A549 (cell line): Measurements from ENCODE around the gene CEND1. TPM values are rescaled to one million over a fixed set of nuclear protein-coding genes. Genes with fewer than 3 reads are reported as not detected.

ENCODE experiments used
- ATAC-seq, 2 experiments: fragments of 200-7000 bp in 1 of 2; fragments of >200 bp in 1 of 2; cut with Nextera tagmentation in 1 of 2; cut with Tn5 transposase in 1 of 2; 3 replicates each; pipeline versions ENCODE4 v1.8.0 to v1.9.1; 2018 to 2020; ENCODE audit warnings: mild to moderate bottlenecking in 1 of 2, moderate library complexity in 1 of 2
- CTCF ChIA-PET: fragments of 300-600 bp; sonication (Branson Sonifier 250); formaldehyde crosslinking; extraction: SDS; loops from one replicate; lab custom pipeline; 2021; ENCODE audit warnings: antibody characterized with exemption, inconsistent platforms; lab: Yijun Ruan, JAX
- POLR2A ChIA-PET: fragments of 350-600 bp; formaldehyde crosslinking; extraction: SDS; loops from one replicate; lab custom pipeline; 2021; ENCODE audit warnings: antibody characterized with exemption, inconsistent platforms; lab: Yijun Ruan, JAX
- DNase-seq, 2 experiments: peaks; one replicate each; pipeline versions ENCODE4 v3.0.0 to v3.0.0-alpha.2; 2011 to 2016; ENCODE audit warnings: low read depth in 1 of 2, low spot score in 1 of 2
- FAIRE-seq: peaks from 2 replicates; lab custom pipeline; 2011; peaks lifted over from hg19 to GRCh38; lab: Jason Lieb, UNC
- H3K27ac ChIP-seq, 2 experiments: fragments of >200 bp; sonication (Bioruptor Twin); formaldehyde crosslinking; 3 replicates each; pipeline ENCODE4 v1.5.1; 2016 to 2017
- H3K4me1 ChIP-seq: fragments of >200 bp; sonication (Bioruptor Twin); formaldehyde crosslinking; 3 replicates; pipeline ENCODE4 v1.6.1; 2016
- H3K4me2 ChIP-seq: fragments of >200 bp; sonication (Bioruptor Twin); formaldehyde crosslinking; 3 replicates; pipeline ENCODE4 v1.6.1; 2016
- H3K4me3 ChIP-seq: fragments of >200 bp; sonication (Bioruptor Twin); formaldehyde crosslinking; 3 replicates; pipeline ENCODE4 v1.5.1; 2016
- H3K9me3 ChIP-seq: fragments of >200 bp; sonication (Bioruptor Twin); formaldehyde crosslinking; 3 replicates; pipeline ENCODE4 v1.6.1; 2016
- BCL3 ChIP-seq: fragments of >200 bp; sonication (Bioruptor Twin); formaldehyde crosslinking; IDR thresholded peaks from 3 replicates; pipeline ENCODE4 v1.6.1; 2016
- BHLHE40 ChIP-seq: IDR thresholded peaks from 2 replicates; pipeline ENCODE4 v1.6.1; 2012; ENCODE audit warnings: low read depth, low read length, inconsistent platforms
- CBX8 ChIP-seq: fragments of 200-600 bp; sonication (generic); IDR thresholded peaks from 2 replicates; pipeline ENCODE4 v1.6.1; 2016
- CHD4 ChIP-seq: fragments of 200-600 bp; sonication (generic); IDR thresholded peaks from 2 replicates; pipeline ENCODE4 v1.6.1; 2016; ENCODE audit warnings: antibody characterized with exemption, mild to moderate bottlenecking, borderline replicate concordance
- E2F6 ChIP-seq: IDR thresholded peaks from 2 replicates; pipeline ENCODE4 v1.6.1; 2012; ENCODE audit warnings: low read depth, borderline replicate concordance
- EHF ChIP-seq: fragments of 250-450 bp; sonication (Bioruptor Pico); IDR thresholded peaks from 2 replicates; pipeline ENCODE4 v1.5.0; 2020; ENCODE audit warnings: mild to moderate bottlenecking
- EHMT2 ChIP-seq: fragments of 200-600 bp; sonication (generic); IDR thresholded peaks from 2 replicates; pipeline ENCODE4 v1.6.1; 2016; ENCODE audit warnings: antibody characterized with exemption, low read depth, mild to moderate bottlenecking, moderate library complexity
- FOSL2 ChIP-seq, 2 experiments: fragments of 450-650 bp in 1 of 2; fragments of >200 bp in 1 of 2; sonication (Bioruptor Twin) in 1 of 2; formaldehyde crosslinking; IDR thresholded peaks; 2 replicates each; pipeline versions ENCODE4 v1.5.0 to v1.6.1; 2016 to 2020; ENCODE audit warnings: mild to moderate bottlenecking in 1 of 2, moderate library complexity in 1 of 2
- FOXS1 ChIP-seq: fragments of 250-450 bp; sonication (Bioruptor Pico); IDR thresholded peaks from 2 replicates; pipeline ENCODE4 v1.5.0; 2020; ENCODE audit warnings: mild to moderate bottlenecking, moderate library complexity
- HDAC2 ChIP-seq: fragments of 200-600 bp; sonication (generic); IDR thresholded peaks from 2 replicates; pipeline ENCODE4 v1.6.1; 2016
- HES2 ChIP-seq: fragments of >200 bp; sonication (Bioruptor Twin); formaldehyde crosslinking; IDR thresholded peaks from 2 replicates; pipeline ENCODE4 v1.6.1; 2016
- HEYL ChIP-seq: fragments of 250-450 bp; sonication (Bioruptor Pico); IDR thresholded peaks from 2 replicates; pipeline ENCODE4 v1.8.0; 2021; ENCODE audit warnings: mild to moderate bottlenecking, moderate library complexity
- HOXA7 ChIP-seq: fragments of 250-450 bp; sonication (Bioruptor Pico); IDR thresholded peaks from 2 replicates; pipeline ENCODE4 v1.5.0; 2020; ENCODE audit warnings: mild to moderate bottlenecking, moderate library complexity
- HOXB5 ChIP-seq: fragments of 250-450 bp; sonication (Bioruptor Pico); IDR thresholded peaks from 2 replicates; pipeline ENCODE4 v1.5.0; 2020; ENCODE audit warnings: mild to moderate bottlenecking, moderate library complexity
- JUN ChIP-seq, 2 experiments: fragments of >200 bp; sonication (Bioruptor Twin); formaldehyde crosslinking; IDR thresholded peaks; 2 replicates in 1 of 2; 3 replicates in 1 of 2; pipeline ENCODE4 v1.6.1; 2016 to 2017
- MAFK ChIP-seq: fragments of 450-650 bp; IDR thresholded peaks from 2 replicates; pipeline ENCODE4 v1.6.1; 2014; ENCODE audit not compliant: partially characterized antibody
- NPAS2 ChIP-seq: fragments of 250-450 bp; sonication (Bioruptor Pico); IDR thresholded peaks from 2 replicates; pipeline ENCODE4 v1.8.0; 2022; ENCODE audit warnings: mild to moderate bottlenecking, moderate library complexity, borderline replicate concordance
- PHF8 ChIP-seq: fragments of 200-600 bp; sonication (generic); IDR thresholded peaks from 2 replicates; pipeline ENCODE4 v1.6.1; 2016; ENCODE audit warnings: low read depth, mild to moderate bottlenecking, antibody characterized with exemption, moderate library complexity, borderline replicate concordance
- POLR2A ChIP-seq: IDR thresholded peaks from 2 replicates; pipeline ENCODE4 v1.6.1; 2012; ENCODE audit warnings: mild to moderate bottlenecking, low read length
- RARB ChIP-seq: fragments of 250-450 bp; sonication (Bioruptor Pico); IDR thresholded peaks from 2 replicates; pipeline ENCODE4 v1.8.0; 2021; ENCODE audit warnings: mild to moderate bottlenecking, moderate library complexity
- RCOR1 ChIP-seq: fragments of 150-350 bp; IDR thresholded peaks from 2 replicates; pipeline ENCODE4 v1.6.1; 2014; ENCODE audit warnings: antibody characterized with exemption, low read length, low read depth
- RFX5 ChIP-seq: fragments of 450-650 bp; IDR thresholded peaks from 2 replicates; pipeline ENCODE4 v1.7.1; 2014; ENCODE audit warnings: antibody characterized with exemption, mild to moderate bottlenecking, moderate library complexity
- RNF2 ChIP-seq: fragments of 200-600 bp; sonication (generic); IDR thresholded peaks from 2 replicates; pipeline ENCODE4 v1.6.1; 2016; ENCODE audit warnings: low read depth, mild to moderate bottlenecking, antibody characterized with exemption, moderate library complexity, borderline replicate concordance
- SMC3 ChIP-seq: fragments of >200 bp; sonication (Bioruptor Twin); formaldehyde crosslinking; IDR thresholded peaks from 3 replicates; pipeline ENCODE4 v1.6.1; 2018; ENCODE audit warnings: inconsistent platforms
- SREBF2 ChIP-seq: fragments of 450-650 bp; IDR thresholded peaks from 2 replicates; pipeline ENCODE4 v1.6.1; 2014; ENCODE audit warnings: mild to moderate bottlenecking, moderate library complexity
- TFCP2L1 ChIP-seq: fragments of 250-450 bp; sonication (Bioruptor Pico); IDR thresholded peaks from 2 replicates; pipeline ENCODE4 v1.5.0; 2021; ENCODE audit warnings: mild to moderate bottlenecking
- TP53 ChIP-seq: fragments of 250-450 bp; sonication (Bioruptor Pico); IDR thresholded peaks from 2 replicates; pipeline ENCODE4 v1.5.0; 2021; ENCODE audit warnings: mild to moderate bottlenecking, moderate library complexity
- USF2 ChIP-seq: fragments of 450-650 bp; IDR thresholded peaks from 2 replicates; pipeline ENCODE4 v1.6.1; 2014; ENCODE audit warnings: antibody characterized with exemption
- ZNF302 ChIP-seq: fragments of 250-450 bp; sonication (Bioruptor Pico); IDR thresholded peaks from 2 replicates; pipeline ENCODE4 v1.9.0; 2021; ENCODE audit warnings: inconsistent platforms, mild to moderate bottlenecking, moderate library complexity
- WGBS: methylation state at CpG from one replicate; pipeline ENCODE4 v1.1.6; 2017; ENCODE audit errors: missing lambda C conversion rate; 5-methylcytosine and 5-hydroxymethylcytosine counted together
- polyA plus RNA-seq, 4 experiments: library from polyadenylated mRNA; depleted of rRNA in 3 of 4; stranded (reverse); fragments of >200 nt; fragmentation: RNase III in 1 of 4; extraction: RNeasy Plus Mini Kit Qiagen cat#74134 plus additional on column Dnase treatment in 1 of 4; gene quantifications; 2 replicates in 3 of 4; 3 replicates in 1 of 4; pipeline ENCODE4 v1.2.3, GENCODE V29; 2011 to 2017
- TF ChIP-seq, protein P1 (sequence below): fragments of 250-450 bp; sonication (Bioruptor Pico); IDR thresholded peaks from 2 replicates; pipeline ENCODE4 v1.5.0; 2020; ENCODE audit warnings: low read depth, mild to moderate bottlenecking, moderate library complexity
- TF ChIP-seq, protein P2 (sequence below): IDR thresholded peaks from 2 replicates; pipeline ENCODE4 v1.6.1; 2012

Gene CEND1
- polyA plus RNA-seq, 2 of the 4 experiments (the other 2 are of a cell fraction), result 1.0 TPM; not detected in 1

GRCh38 chr11:777288-778255, 12.3 kb downstream of the CEND1 start, which contains the start of gene GATD1:
Gene GATD1, minus strand, starts transcription at chr11:777487. Its CDS starts 25 bp downstream, at chr11:777462.
- ChIA-PET CTCF (interaction anchor here (0.8 to 5.7 kb wide), 8 partner anchors 9 to 75 kb away, joined by 3 to 44 read pairs (median 4); partner anchors contain the start of gene CEND1), POLR2A (interaction anchor here (0.6 to 1.5 kb wide), 7 partner anchors 8 to 42 kb away, joined by 3 to 5 read pairs (median 4); partner anchors contain the start of genes CEND1 and TALDO1)
- TF ChIP-seq SREBF2 (no peak), HDAC2 (no peak), RCOR1 (no peak), BHLHE40 (peak; percentile 65; the same call in 1 of the 2 replicates), PHF8 (peak; percentile 73; the same call in 1 of the 2 replicates), EHMT2 (no peak), HOXA7 (CRISPR knock-in tag) (no peak), FOXS1 (CRISPR knock-in tag) (no peak), RFX5 (no peak), SMC3 (no peak), POLR2A (peak; percentile 95), RNF2 (no peak), USF2 (no peak), E2F6 (no peak; the same call in 1 of the 2 replicates), JUN (IDR thresholded peaks at IDR 0.05) (peak; percentile 69 to 93; a peak in 4 of 5 replicates), NPAS2 (CRISPR knock-in tag) (peak; percentile 60; the same call in 1 of the 2 replicates), HEYL (no peak), BCL3 (peak; percentile 92; the same call in 2 of the 3 replicates), FOSL2 (IDR thresholded peaks at IDR 0.05) (no peak), FOSL2 (CRISPR knock-in tag; IDR thresholded peaks at IDR 0.05) (no peak), MAFK (no peak), CHD4 (no peak), TFCP2L1 (CRISPR knock-in tag) (no peak), EHF (no peak), CBX8 (no peak), HES2 (no peak), HOXB5 (no peak), ZNF302 (CRISPR knock-in tag) (no peak), RARB (CRISPR knock-in tag) (no peak), TP53 (CRISPR knock-in tag) (no peak)
- TF ChIP-seq, protein P1, sequence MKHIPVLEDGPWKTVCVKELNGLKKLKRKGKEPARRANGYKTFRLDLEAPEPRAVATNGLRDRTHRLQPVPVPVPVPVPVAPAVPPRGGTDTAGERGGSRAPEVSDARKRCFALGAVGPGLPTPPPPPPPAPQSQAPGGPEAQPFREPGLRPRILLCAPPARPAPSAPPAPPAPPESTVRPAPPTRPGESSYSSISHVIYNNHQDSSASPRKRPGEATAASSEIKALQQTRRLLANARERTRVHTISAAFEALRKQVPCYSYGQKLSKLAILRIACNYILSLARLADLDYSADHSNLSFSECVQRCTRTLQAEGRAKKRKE (CRISPR knock-in tag), result no peak
- TF ChIP-seq, protein P2, sequence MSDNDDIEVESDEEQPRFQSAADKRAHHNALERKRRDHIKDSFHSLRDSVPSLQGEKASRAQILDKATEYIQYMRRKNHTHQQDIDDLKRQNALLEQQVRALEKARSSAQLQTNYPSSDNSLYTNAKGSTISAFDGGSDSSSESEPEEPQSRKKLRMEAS, result peak; percentile 47; the same call in 1 of the 2 replicates
- 9% methylated on average over 14 of the region's 110 CpGs for WGBS
- peak within 1 kb of the TSS; percentile 84 for H3K4me3 ChIP-seq
- DNase-seq (peak; percentile 87 to 96), FAIRE-seq (no peak), ATAC-seq (peak; percentile 75 to 77)
- H3K4me1 ChIP-seq, result peaks cover 43% of the 10 kb centered on the region
- peak within 1 kb of the TSS; percentile 91 to 95 for H3K27ac ChIP-seq
- H3K4me2 ChIP-seq, result peak within 1 kb of the TSS; percentile 100
- no peaks in the 10 kb centered on the region for H3K9me3 ChIP-seq
